Renal cortex interstitium (tissue), 11 donors: ENCODE results near the gene EPB41L2. TPM values are rescaled to one million over a fixed set of nuclear protein-coding genes. Genes with fewer than 3 reads are reported as not detected.

ENCODE experiments used
- DNase-seq, 11 donors: peaks; one replicate each; pipeline ENCODE4 v3.0.0-alpha.2; 2013; ENCODE audit warnings: low read depth in 9 of 11, low spot score in 4 of 11; ENCODE audit errors: extremely low read depth in 1 of 11
- polyA plus RNA-seq, 3 donors: library from polyadenylated mRNA; unstranded; fragments of 120-200 nt; gene quantifications; one replicate each; pipeline ENCODE4 v1.2.1, GENCODE V29; 2013; ENCODE audit not compliant: insufficient read length in 3 of 3

Gene EPB41L2
- polyA plus RNA-seq, 3 donors: 152 to 166 (median 159) TPM

DNA sequence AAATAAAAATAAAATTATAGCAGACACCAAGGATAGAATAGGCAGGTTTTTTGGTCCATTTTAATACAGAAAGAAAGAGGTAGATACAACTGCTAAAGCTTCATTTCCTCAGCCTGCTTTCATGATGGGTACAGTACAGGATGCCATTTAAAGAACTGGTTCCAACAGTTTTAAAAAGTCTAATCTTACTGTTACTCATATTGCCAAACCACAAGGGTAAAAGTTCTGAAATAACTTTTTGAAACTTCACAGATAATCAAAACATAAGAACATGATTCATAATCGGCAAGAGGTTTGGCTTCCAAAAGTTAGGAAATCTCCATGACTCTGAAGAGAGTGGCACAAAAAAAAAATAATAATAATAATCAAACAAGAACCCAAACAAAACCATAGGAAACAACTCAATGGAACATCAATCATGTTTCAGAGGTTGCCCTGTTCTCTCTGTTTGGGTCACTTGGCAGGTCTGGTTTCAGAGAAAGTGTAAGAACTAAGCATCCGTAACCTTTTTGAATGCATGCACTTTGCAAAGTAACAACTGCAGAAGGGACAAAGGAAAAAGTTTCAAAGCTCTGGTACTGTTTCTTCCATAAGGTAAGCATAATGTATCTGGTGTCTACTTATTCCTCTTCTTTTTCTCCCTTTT, 156.2 kb downstream of the EPB41L2 start:
- DNase-seq: no peak

DNA sequence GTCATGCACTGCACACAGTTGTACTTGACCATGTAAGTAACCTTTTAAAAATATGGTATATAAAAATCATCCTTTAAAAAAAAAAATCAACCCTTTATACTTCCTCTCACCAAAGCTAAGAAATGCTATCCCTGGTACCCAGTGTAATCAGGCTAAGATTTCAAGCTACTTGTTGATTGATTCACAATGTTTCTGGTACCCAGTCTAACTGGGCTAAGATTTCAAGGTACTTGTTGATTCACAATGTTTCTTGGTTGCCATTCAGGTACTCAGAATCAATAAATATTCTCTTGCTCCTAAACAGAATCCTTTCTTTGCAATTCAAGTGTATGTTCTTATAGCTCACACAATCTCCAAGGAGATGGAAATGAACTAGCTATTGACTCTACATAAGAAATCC, 159.4 kb downstream of the EPB41L2 start:
- DNase-seq: no peak

DNA sequence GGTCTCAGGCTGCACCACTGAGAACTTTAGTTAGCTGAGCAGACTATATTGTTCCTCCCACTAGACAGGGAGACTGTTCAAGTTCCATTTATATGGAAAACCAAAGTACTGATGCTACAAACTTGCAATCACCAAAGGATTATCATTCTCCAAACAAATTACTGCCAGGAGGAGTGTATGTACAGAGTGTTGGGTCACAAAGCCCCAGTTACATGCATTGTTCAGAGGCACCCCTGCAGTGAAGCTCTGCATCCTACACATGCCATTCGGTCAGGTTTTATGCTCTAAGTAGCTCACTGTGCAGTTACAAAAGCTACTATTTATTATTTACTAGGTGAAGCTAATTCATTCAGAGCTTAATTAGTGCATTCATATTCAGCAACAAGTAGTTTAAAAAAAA, 160.0 kb downstream of the EPB41L2 start:
- DNase-seq: no peak

DNA sequence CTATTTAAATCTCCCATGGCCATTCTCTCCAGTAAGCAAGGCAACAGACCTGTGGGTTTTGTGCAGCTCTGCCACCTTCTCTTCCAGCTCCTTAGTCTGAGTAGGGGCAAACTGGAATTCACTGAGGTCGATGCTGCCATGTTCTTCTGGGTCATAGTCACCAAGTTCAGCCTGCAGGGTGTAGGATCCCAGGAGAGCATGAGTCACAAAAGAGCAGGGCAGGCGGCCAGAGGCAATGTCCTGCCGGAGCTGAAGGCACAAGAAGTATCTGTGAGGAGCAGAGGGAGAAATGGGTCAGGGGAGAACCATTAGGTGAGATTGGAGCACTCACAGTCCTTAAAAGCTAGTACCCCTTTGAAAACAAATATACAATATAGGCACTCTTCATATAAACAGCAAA, 162.1 kb downstream of the EPB41L2 start:
- DNase-seq: no peak

DNA sequence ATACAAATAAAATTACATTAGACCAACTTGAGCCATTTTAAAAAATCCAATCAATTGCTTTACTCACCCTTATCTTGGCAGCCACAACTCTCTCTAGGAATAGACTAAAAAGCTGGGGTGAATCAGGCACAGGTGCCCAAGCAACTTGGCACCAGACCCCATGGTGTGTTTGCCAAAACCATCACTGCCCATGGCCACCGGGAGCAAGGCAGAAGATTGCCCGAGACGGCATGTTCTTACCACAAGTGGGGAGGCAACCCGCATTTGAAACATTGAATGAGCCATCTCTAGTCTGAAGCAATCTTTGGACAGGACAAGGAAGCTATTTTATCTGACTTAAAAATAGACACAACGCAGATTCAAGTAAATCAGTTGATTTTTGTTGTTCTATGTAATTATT, 166.8 kb downstream of the EPB41L2 start:
- DNase-seq: no peak

DNA sequence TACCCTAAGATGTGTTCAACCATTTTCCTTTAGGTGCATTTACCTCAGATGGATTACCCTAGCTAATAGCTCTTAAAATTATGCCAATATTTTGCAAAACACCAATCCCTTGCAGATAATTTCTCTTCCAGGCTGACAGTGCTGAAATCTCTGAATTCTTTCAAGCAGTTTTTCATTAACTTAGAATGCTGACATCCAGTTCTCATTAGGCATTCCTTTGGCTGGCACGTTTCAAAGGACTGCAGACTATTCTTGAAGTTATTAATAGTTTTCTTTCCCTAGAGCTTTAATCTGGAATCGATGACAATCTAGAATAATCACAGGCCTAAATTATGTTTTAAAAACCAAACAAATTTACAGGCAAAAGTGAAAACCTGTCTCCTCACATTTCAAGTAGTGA, 167.5 kb downstream of the EPB41L2 start:
- DNase-seq: no peak

DNA sequence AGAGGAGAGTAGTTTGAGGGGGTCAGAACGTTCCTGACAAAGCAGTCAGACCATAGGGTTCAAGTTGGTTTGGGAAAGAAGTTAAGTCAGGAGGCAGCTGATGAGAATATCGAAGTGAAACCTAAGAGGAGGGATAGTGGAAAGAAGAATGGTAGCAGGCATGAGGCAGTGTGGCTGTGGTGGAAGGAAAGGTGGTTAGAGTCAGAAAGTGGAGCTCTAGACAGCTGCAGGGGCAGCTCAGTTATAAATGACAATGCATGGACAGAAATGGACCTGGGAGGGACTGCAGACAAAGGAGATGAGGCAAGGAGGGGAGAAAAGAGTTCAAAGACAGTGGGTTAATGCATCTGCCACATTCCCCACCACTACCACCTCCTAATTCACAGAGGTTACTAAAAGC, 169.3 kb downstream of the EPB41L2 start:
- DNase-seq: no peak

DNA sequence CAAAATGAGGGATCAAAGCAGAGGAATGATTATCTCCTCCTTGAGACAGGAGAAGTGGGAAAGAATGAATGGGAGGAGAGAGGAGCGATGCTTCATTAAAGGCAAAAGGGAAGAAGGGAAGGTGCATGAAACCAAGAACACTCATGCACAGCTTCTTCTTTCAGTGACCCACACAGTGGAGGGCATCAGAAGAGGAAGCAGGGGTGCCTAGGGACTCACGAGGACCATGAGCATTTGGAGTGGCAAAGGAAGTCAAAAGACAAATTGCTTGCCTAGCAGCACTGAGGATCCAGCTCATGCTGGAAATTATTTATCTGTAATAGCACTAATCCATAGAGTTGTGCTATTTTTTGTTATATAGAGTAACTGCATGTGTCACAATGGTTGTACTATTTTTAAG, 169.8 kb downstream of the EPB41L2 start:
- DNase-seq: no peak

DNA sequence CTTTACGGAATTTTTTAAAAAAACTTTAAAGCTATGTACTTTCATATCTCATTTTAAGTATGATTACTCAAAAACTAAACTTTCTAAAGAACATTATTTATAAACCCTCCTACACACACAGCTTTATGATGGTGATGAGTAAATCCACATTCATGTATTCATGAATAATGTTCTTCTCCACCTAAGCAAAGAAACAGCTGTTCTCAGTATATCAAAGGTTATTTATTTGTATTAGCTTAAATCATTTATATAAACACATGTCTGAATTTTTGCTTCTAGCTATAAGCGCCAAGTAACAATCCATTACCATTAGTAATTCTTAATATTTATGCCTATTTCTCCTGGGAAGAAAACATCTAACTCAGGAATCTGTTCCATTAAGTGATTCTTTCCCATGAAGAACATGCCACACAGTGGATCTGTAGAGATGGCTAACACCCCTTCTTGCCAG, 172.5 kb downstream of the EPB41L2 start:
- peak in 1 of 11 donors; percentile 18 for DNase-seq

DNA sequence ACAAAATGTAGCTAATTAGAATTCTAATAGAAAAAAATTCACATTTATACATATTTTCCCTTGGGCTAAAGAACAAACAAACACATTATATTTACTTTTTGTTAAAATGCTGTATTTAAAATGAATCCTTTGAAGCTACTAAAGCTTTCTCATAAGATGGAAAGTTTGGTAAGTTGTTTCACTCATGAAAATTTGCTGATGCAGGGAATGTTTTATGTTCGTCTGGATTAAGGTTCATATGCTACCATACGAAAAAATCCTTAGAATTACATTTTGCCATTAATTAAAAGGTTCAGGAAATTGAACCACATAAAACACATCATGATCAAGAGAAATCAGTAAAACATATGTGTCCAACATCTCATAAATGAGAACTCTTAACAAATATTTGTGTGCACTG, 173.6 kb downstream of the EPB41L2 start:
- no peak for DNase-seq

DNA sequence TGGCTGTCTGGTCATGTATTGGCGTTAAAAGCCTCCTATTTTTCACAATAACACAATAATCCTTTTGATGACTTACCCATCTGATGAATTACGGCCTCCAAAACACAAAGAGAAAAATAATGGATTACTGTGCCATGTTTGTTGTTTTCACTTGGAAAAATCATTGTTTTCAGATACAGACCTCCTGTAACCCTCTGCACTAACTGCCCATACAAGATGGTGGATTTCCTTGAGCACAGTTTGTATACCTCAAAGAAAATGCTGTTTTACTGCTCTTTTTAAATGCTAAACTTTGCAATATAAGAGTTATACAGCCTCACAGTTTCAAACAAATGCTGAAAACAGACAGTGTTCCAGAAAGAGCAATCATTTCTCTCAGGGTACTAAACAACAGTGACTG, 174.8 kb downstream of the EPB41L2 start:
- no peak for DNase-seq

DNA sequence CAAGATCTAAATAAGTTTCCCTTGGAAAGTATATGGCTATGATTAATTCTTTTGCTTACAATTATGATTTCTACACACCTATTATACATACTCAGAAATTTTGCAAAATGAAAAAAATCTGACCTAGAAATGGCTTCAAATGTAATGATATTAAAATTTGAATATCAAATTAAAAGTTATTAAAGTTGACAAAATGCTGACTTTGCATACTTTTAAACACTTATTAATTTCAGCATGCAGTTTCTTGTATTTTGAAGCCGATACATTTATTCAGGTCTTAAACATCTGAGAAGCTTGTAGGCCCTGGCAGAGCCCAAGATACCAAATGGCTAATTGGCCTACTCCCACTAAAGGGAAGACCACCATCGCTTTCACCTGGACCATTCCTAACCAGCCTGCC, 176.1 kb downstream of the EPB41L2 start:
- no peak for DNase-seq

DNA sequence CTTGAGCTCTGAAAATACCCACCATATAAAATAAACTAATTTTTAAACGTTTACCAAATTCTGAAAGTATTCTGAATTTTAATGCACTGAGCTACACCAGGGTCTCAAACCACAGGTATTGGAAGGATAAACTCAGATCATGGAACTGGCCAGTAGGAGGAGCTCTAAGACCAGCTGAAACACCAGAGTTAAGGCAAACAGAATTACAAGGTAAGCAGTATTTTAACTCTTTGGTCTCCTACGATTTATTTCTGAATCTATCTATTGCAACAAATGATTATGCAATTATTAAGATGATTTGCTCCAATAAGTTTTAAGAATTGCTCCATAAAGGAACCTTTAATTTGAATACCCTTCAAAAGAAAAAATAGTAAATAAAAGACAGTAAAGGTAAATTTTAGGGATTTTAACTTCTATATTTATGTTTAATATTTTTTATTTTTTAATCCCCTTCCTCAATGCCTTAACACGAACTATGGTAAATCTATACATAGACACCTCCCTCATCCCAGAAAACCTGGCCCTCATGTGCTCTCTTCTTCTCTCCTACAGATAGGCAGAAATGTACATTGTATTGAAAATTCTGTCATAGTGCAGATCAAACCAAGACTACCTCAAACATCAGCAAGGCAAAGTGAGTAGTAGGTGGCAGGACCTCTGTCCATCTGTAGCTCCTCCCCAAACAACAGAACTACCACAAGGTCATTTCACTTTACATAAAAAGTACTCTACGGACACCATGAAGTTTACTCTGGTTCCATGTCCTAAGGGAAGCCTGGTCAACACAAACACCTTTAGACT, 177.5 kb downstream of the EPB41L2 start:
- peak; percentile 54 to 85 (median 73) for DNase-seq

DNA sequence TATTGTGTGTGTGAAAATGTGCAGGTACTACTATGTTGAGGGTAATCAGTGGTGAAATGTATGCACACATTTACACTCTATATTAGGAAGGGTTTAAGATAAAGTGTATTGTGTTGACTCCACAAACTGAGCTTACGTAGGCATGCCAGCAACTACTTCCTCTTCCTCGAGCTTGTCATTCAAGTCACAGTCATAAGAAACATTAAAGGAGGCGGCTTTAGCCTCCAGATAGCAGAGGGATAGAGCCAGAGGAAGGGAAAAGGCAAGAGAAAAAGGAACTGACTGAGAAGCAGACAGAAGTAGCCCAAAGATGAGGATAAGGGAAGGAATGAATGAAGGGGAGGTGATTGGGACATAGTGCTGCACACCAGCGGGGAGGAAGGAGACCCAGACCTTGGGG, 180.7 kb downstream of the EPB41L2 start:
- no peak for DNase-seq

DNA sequence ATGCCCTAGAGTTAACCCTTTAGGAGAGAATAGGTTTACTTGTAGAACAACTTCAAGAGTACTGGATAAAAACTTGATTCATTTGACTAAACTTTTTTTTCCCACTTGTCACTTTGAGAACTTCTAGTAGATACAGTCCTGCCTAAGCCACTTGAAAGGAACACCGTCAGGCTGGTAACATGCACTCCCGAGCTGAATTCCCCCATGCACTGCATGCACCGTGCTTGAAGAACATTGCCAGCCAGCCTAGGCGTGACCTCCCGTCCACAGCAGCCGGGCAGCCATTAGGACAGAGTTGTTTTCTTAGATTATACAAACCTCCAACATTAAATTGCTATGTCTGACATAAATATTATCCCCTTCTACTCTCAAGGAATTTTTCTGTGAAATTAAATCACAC, 183.2 kb downstream of the EPB41L2 start:
- DNase-seq: no peak

DNA sequence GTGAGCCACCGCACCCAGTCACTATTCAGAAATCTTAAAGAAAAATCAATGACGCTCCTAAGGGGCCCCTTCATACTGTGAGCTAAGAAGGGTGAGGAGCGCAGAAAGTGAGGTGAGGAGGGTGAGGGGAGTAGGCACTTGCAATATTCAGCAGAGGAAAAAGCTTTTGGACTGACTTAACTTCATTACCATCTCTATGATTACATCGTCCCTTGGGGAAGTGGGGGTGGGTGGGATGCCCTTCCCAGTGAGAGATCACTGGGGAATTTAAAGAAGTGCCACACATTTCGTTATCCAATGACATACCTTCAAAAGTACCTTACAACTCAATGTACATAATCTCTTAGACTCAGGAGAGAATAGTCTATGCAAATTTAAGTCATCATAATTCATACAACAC, 189.3 kb downstream of the EPB41L2 start:
- DNase-seq: no peak

DNA sequence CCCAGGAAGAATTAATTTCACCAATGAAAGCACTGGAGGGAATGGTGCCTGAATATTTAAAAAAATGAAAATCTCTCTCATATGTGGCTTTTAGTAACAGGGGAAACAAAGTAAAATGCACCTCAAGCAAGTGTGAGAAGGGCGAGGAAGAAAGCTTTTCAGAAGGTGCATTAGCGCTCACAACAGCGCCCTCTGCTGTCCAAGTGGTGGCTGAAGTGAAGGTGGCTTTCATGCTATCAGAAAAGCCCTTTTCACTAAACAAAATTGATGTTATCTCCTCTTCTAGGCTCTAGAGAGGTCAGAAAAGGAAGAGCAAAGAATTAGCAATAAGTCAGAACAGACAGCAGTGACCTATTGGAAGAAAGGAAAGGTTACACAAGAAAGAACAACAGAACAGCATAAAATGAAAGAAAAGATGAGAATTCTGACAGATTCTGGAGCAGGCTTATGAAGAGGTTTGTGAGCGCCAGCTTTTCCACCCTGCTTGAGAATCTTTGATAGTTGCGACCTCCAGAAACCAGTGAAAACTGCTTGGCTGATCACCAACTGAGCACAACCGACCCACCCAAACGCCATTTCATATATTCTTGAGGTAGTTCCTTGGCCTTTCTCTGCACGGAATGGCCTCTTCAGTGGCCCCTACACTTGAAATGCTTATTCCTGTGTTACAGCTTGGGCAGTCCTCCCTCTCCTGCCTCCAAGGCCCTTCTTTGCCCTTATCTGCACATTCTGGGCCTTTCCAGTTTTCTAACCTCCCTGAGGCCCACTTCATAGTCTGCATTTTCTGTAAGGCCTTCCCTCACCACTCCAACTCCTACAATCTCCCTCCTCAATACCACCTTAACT, 190.6 kb downstream of the EPB41L2 start:
- DNase-seq: peak in 9 of 11 donors; percentile 25 to 66 (median 44)

DNA sequence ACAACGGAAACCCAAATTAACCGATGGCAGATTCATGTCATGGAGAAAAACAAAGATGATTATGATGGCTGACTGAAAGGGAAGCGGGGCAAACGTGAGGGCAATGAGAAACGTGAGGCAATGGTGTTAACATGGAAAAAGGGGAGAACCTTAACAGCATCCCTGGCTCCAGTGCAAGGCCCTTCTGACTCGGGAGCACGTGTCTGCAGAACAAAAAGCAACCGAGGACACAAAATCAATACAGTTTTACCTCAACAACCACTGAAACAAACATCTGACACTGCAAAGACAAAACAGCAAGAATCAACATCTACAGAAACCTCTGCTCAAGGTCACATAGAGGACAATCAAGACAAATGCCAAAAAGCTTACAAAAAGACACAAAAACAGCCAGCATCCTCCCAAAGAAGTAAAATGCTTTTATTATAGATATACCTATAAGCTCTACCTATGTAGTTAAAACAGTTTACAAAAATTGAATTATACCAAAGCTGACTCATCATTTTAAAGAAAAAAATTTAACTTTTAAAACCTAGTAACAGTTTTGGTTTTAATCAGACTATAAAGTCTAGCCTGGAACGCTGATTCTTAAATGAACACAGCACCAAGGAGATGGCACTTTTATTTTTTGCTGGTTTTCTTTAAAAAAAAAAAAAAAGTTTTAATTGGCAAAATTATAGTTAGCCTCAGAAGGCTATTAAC, 192.7 kb downstream of the EPB41L2 start:
- no peak for DNase-seq

DNA sequence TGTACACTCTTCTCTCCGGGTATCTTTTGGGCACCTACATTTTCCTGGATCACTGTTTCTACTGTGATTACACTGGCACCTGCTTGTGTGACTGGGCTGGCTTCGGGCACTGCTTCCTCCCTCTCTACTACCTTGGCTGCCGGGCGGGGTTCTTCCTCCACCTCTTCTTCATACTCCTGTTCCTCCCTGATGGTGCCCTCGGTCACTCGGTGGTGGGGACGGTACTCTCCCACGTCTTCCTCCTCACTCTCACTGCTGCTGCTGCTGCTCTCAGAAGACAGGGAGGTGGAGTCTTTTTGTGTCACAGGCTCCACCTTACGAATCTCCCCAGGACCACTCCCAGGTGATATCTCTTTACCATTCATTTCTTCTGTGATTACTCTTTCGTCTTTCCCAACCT, 193.4 kb downstream of the EPB41L2 start:
- no peak for DNase-seq
